ENCODE data around the gene KCNH1.

DNA sequence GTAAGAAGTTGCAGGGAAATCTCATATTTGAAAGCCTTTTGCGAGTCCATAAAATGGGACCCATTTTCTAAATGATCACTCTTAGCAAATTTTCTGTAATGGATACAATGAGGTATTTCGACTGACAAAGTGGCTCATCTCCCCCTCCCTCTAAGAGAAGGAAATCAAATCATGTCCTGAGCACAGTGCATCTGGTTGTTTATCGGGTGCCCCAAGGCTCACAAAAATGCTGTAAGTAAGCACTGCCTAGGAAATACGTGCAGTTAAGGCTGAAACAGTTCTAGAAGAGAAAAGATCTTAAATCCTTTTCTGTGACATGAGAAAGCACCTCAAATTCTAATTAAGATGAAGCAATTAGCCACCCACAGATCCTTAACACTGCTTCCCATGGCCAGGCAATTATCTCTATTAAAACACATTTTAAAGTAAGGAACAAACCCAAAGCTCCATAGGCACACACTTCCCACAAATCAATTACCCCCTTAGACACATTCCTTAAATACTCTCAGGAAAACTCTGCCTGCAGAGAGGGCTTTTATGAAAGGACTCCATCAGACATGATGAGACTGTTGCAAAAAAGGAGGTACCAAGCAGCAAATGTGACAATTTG is 216.3 kb downstream of the KCNH1 start:
- TF ChIP-seq, protein P1, sequence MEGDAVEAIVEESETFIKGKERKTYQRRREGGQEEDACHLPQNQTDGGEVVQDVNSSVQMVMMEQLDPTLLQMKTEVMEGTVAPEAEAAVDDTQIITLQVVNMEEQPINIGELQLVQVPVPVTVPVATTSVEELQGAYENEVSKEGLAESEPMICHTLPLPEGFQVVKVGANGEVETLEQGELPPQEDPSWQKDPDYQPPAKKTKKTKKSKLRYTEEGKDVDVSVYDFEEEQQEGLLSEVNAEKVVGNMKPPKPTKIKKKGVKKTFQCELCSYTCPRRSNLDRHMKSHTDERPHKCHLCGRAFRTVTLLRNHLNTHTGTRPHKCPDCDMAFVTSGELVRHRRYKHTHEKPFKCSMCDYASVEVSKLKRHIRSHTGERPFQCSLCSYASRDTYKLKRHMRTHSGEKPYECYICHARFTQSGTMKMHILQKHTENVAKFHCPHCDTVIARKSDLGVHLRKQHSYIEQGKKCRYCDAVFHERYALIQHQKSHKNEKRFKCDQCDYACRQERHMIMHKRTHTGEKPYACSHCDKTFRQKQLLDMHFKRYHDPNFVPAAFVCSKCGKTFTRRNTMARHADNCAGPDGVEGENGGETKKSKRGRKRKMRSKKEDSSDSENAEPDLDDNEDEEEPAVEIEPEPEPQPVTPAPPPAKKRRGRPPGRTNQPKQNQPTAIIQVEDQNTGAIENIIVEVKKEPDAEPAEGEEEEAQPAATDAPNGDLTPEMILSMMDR (IDR thresholded peaks at IDR 0.05): no peak
- no peak for TF ChIP-seq POLR2A (IDR thresholded peaks at IDR 0.05)

Data from prostate gland (tissue), 2 donors.